Measurements from ENCODE around the gene NDUFB5.
"Not testable (repeated sequence)": the region's sequence is repeated elsewhere in the genome, so short reads cannot be mapped to it uniquely, and the experiment has no call there.

The NDUFB5 gene

GRCh38 chr3:179630753-179631451 lies 26.3 kb downstream of the NDUFB5 start:
- DNase-seq (ENCODE audit: low spot score): no peak

DNA sequence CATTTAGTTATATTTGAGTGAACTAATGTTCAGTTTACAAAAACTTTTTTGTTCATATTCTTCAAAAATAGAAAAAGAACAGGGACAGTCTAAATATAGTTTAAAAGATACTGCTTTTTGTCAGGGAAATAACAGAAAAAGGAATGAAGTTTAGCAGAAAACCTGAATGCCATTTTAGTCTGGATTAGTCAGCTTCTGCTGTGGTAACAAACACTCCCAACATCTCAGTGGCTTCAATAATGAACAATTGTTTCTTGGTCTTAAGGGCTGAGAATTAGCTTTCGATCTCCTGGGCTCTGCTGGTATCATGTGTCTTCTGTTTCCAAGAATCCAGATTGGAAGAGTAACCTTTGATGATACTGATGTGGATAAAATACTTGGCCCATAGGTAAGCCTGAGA lies 35.9 kb downstream of the NDUFB5 start:
- no peak for DNase-seq (ENCODE audit: low spot score)

- DNase-seq (ENCODE audit: low spot score): no peak
Measured at GRCh38 chr3:179642871-179643270, 38.3 kb downstream of the NDUFB5 start.

GRCh38 chr3:179643837-179644236 lies 39.2 kb downstream of the NDUFB5 start:
- DNase-seq (ENCODE audit: low spot score): not testable (repeated sequence)

- DNase-seq (ENCODE audit: low spot score): no peak
Measured at GRCh38 chr3:179646177-179646576, 41.6 kb downstream of the NDUFB5 start.

GRCh38 chr3:179651687-179652446 lies 47.3 kb downstream of the NDUFB5 start:
- DNase-seq (ENCODE audit: low spot score): no peak

GRCh38 chr3:179652447-179653095 lies 48.0 kb downstream of the NDUFB5 start, which contains the start of gene USP13:
USP13 (plus strand) TSS chr3:179653040; CDS start chr3:179653226, 186 bp downstream.
- DNase-seq (ENCODE audit: low spot score): peak; percentile 54

DNA sequence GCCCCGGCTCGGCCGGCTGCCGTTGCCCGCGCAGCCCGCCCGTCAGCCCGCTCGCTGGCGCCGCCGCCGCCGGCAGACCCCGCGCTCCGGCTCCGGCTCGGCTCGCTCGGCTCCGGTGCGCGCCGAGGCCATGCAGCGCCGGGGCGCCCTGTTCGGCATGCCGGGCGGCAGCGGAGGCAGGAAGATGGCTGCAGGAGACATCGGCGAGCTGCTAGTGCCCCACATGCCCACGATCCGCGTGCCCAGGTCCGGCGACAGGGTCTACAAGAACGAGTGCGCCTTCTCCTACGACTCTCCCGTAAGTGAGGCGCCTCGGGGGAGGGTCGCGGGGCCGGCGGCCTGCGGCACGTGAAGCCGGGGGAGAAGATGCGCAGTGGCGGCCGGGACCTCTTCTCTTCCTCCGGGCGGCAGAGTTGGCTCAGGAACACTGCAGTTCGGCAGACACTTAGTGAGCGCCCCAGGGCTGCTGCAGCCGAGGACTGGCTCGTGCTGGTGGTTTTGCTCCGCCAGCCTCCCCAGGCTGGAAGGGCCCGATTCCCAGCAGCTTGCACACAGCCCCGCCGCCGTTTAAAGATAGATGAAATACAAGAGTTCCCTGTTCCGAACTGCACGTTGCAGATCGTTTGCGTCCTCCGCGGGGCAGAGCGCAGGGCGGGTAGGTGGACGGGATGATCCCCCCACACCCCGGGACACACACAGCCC lies 48.7 kb downstream of the NDUFB5 start:
- DNase-seq (ENCODE audit: low spot score): peak; percentile 51

GRCh38 chr3:179655236-179655635 lies 50.6 kb downstream of the NDUFB5 start:
- no peak for DNase-seq (ENCODE audit: low spot score)

DNA sequence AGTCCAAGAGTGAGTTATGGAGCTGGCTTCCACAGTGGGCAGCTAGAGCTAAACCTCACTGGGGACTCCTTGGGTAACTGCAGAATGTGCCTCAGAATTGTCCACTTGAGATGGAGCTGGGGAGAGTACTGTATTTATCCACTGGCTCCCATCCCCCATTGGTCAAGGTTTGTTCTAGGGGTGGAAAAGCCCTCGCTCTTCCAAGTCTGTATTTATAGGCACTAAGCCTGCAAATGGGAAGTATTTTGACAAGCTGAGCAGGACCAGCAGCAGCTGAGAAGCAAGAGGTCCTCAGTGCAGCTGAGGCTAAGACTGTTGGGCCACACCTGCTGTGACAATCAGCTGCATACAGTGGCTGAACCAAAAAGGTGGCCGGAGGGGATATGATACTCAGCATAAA lies 54.0 kb downstream of the NDUFB5 start:
- no peak for DNase-seq (ENCODE audit: low spot score)

- DNase-seq (ENCODE audit: low spot score): no peak
Measured at GRCh38 chr3:179660872-179661271, 56.3 kb downstream of the NDUFB5 start.

GRCh38 chr3:179661777-179662176 lies 57.2 kb downstream of the NDUFB5 start:
- DNase-seq (ENCODE audit: low spot score): no peak

- no peak for DNase-seq (ENCODE audit: low spot score)
Measured at GRCh38 chr3:179663093-179663492, 58.5 kb downstream of the NDUFB5 start.

- no peak for DNase-seq (ENCODE audit: low spot score)
Measured at GRCh38 chr3:179666030-179666429, 61.4 kb downstream of the NDUFB5 start.

GRCh38 chr3:179666436-179667035 lies 61.9 kb downstream of the NDUFB5 start:
- DNase-seq (ENCODE audit: low spot score): no peak

DNA sequence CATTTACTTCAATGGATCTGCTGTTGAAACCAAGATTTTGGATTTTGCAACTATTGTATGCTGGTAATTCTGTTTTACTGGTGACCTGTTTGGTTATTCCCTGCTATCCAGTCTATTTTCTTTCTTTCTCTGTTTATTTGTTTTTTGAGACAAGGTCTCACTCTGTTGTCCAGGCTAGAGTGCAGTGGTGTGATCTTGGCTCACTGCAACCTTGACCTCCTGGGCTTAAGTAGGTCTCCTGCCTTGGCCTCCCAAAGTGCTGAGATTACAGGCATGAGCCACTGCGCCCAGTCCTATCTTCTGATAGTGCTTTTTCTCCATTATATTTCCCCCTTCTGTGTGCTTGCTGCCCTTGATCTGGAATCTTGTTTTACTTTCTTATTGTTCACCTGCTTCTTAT lies 63.8 kb downstream of the NDUFB5 start:
- DNase-seq (ENCODE audit: low spot score): no peak

GRCh38 chr3:179670311-179670710 lies 65.7 kb downstream of the NDUFB5 start:
- no peak for DNase-seq (ENCODE audit: low spot score)

DNA sequence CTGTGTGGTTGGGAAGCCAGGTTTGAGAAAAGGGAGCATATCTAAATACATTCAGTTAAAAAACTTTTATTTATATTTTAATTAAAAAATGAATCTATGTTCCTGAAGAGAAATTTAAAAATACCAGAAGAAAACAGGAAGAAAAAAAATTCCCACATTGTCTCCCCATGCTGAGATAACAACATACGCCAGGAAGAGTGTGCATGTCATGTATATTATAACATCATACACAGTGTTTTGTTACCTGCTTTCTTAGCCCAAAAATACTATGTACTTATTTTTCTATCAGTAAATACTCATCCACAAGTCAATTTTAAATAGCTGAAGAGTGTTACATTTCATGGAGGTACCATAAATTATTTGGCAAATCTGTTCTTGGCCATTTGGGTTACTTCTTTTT lies 66.7 kb downstream of the NDUFB5 start:
- DNase-seq (ENCODE audit: low spot score): no peak

DNA sequence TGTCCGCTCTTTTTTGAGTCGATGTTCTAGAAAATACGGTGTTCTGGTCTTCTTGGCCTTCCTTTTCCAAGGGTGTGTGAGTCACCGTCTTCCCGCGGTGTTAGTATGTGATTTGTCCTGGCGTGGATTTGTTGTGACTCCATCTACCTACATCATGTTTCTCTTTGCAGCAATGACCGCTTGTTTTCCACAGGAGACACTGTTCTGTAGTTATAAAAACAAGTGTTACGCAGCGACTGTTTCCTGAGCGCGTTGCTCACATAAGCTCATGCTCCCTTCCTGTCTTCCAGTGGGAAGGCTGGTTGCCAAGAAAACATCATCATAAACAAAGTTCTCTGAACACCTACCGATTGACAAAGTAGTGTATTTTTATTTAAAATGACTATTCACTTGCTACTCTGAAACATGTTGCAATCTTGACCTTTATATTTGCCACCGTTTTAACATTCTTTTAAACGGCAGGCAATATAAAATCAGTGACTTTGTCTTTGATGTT lies 67.2 kb downstream of the NDUFB5 start:
- DNase-seq (ENCODE audit: low spot score): no peak

GRCh38 chr3:179672918-179673317 lies 68.3 kb downstream of the NDUFB5 start:
- DNase-seq (ENCODE audit: low spot score): no peak

GRCh38 chr3:179673523-179673922 lies 68.9 kb downstream of the NDUFB5 start:
- DNase-seq (ENCODE audit: low spot score): no peak

DNA sequence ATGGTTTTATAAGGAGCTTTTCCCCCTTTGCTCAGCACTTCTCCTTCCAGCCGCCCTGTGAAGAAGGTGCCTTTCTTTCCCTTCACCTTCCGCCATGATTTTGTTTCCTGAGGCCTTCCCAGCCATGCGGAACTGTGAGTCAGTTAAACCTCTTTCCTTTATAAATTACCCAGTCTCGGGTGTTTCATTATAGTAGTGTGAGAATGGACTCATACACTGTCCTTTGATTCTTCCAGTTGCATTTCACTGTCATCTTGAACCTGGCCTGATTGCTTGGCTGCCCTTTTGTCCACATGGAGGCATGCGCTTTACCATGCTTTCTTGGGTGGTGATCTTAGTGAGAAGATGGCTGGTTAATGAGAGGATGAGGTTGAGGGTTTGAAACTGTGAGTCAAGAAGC lies 71.5 kb downstream of the NDUFB5 start:
- DNase-seq (ENCODE audit: low spot score): no peak
